ENCODE data around the gene LPP. TPM values are rescaled to one million over a fixed set of nuclear protein-coding genes. Genes with fewer than 3 reads are reported as not detected.

The LPP gene
- total and polyA plus RNA-seq, 2 of the 4 experiments (the other 2 are of a cell fraction): 16.0 to 130 TPM

DNA sequence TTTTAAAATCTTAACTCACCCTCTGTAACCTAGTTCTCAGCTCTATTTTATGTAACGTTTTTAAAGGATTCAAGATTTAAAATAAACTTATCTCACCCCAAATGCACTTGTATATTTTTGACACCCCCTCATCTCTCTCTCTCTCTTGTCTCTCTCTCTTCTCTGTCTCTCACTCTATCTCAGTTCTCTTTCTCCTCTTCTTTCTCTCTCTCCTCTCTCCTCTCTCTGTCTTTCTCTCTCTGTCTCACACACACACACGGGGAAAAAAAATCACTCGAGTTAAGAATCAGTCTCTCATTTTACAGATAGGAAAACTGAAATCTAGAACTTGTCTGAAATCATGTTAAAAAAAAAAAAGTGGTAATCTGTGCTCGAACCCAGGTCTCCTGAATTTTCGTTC, 108.5 kb downstream of the LPP start:
- peak overlapping the region; percentile 45; the same call in 1 of the 2 replicates for H4K91ac ChIP-seq (ENCODE audit: insufficient read depth, low read depth, low read length)
- H3K9ac ChIP-seq (ENCODE audit: low read depth, low read length): peak overlapping the region; percentile 36; the same call in 1 of the 2 replicates
- DNase-seq: no peak
- H3K9me1 ChIP-seq (ENCODE audit: insufficient read depth, low read length): peaks cover 34% of the 10 kb centered on the region
- ATAC-seq (ENCODE audit: low read depth): no peak
- TF ChIP-seq FOS (IDR thresholded peaks at IDR 0.05; ENCODE audit: low read depth, low read length) (no peak), MAFK (IDR thresholded peaks at IDR 0.05; ENCODE audit: low read depth, low read length) (no peak)
- WGBS, 2 experiments (ENCODE audit: extremely low coverage in 2 of 2, insufficient read length in 1 of 2): 100% methylated on average over 1 of the region's 5 CpGs; no CpG with 5 or more reads in 1 of the 2 experiments
- no peaks in the 10 kb centered on the region for H3K27me3 ChIP-seq (ENCODE audit: control insufficient read depth, insufficient read depth, low read length)
- H3K56ac ChIP-seq (ENCODE audit: extremely low read depth, insufficient read depth, low read length): peak overlapping the region; percentile 70
- peak overlapping the region; percentile 86 for H2BK120ac ChIP-seq (ENCODE audit: low read depth, low read length)
- ChIA-PET CTCF (no interaction called here), POLR2A (ENCODE audit: unreplicated experiment) (no interaction called here)
- H3K14ac ChIP-seq (replicated peaks; ENCODE audit: low read depth, low read length): peak overlapping the region; percentile 70; the same call in 1 of the 2 replicates
- peaks cover 13% of the 10 kb centered on the region for H4K20me1 ChIP-seq (ENCODE audit: insufficient read depth, low read length)
- H4K8ac ChIP-seq (ENCODE audit: low read depth in 2 of 2, low read length in 2 of 2): peak overlapping the region in 1 of 2 experiments; percentile 76; a peak in 2 of 4 replicates
- peak overlapping the region; percentile 27; the same call in 1 of the 2 replicates for H3K27ac ChIP-seq (ENCODE audit: insufficient read depth, low read length)
- H2AFZ ChIP-seq (replicated peaks; ENCODE audit: low read length, poor library complexity): no peak overlapping the region
- BruUV-seq (replicated peaks): no TSS peak
- H2AK9ac ChIP-seq (replicated peaks; ENCODE audit: low read depth, low read length, poor library complexity): no peak overlapping the region
- peaks cover 35 to 84% of the 10 kb centered on the region in 2 experiments for H3K79me1 ChIP-seq (ENCODE audit: low read depth in 1 of 2, low read length in 2 of 2)
- peaks cover 41% of the 10 kb centered on the region for H3K4me1 ChIP-seq (ENCODE audit: control insufficient read depth, insufficient read depth, low read length)
- H2BK5ac ChIP-seq (ENCODE audit: low read depth, low read length, poor library complexity, severe bottlenecking): peak overlapping the region; percentile 99
- no peak overlapping the region for H3K4me3 ChIP-seq (ENCODE audit: insufficient read depth, low read depth, low read length)
- dilution Hi-C loops (cut with HindIII; ENCODE audit: low sequenced_read_pairs, unreplicated experiment): no loop called here
- H3K18ac ChIP-seq (ENCODE audit: low read depth, low read length): peak overlapping the region; percentile 83; the same call in 1 of the 2 replicates
- no peaks in the 10 kb centered on the region for H3K9me3 ChIP-seq (ENCODE audit: control insufficient read depth, insufficient read depth, low read length)
- no peak overlapping the region; the same call in 2 of the 3 replicates for H2BK15ac ChIP-seq (ENCODE audit: low read depth, low read length)
- peak overlapping the region; percentile 30; the same call in 1 of the 2 replicates for H3K4me2 ChIP-seq (ENCODE audit: low read depth, low read length)
- 0 out of 2 replicates have a peak overlapping the region, but pooled peaks have one; percentile 3 for H2AK5ac ChIP-seq (ENCODE audit: low read depth, low read length)
- no peak overlapping the region; the same call in 1 of the 2 replicates for H4K5ac ChIP-seq (ENCODE audit: low read depth, low read length)
- H2BK20ac ChIP-seq (ENCODE audit: low read depth, low read length): no peak overlapping the region; the same call in 1 of the 2 replicates
- peak overlapping the region; percentile 81; the same call in 1 of the 2 replicates for H3K23ac ChIP-seq (ENCODE audit: low read depth, low read length)
- in situ Hi-C loops (cut with MboI; ENCODE audit: low sequenced_read_pairs): loop anchor here (10.0 kb wide), 2 partner anchors 518 to 692 kb away; partner anchors contain the start of gene BCL6
- H3K36me3 ChIP-seq (ENCODE audit: control insufficient read depth, insufficient read depth, low read length): peaks cover 2% of the 10 kb centered on the region
- intact Hi-C loops (cut with micrococcal nuclease): loop anchor here (10.0 kb wide), 1 partner anchor 348 kb away; no protein-coding TSS in a partner anchor
- peak overlapping the region; percentile 87 for H3K4ac ChIP-seq (ENCODE audit: low read depth, low read length)
